ENCODE results near the gene VPS11.
"Not testable (repeated sequence)": the region's sequence is repeated elsewhere in the genome, so short reads cannot be mapped to it uniquely, and the experiment has no call there.

Gene VPS11

DNA sequence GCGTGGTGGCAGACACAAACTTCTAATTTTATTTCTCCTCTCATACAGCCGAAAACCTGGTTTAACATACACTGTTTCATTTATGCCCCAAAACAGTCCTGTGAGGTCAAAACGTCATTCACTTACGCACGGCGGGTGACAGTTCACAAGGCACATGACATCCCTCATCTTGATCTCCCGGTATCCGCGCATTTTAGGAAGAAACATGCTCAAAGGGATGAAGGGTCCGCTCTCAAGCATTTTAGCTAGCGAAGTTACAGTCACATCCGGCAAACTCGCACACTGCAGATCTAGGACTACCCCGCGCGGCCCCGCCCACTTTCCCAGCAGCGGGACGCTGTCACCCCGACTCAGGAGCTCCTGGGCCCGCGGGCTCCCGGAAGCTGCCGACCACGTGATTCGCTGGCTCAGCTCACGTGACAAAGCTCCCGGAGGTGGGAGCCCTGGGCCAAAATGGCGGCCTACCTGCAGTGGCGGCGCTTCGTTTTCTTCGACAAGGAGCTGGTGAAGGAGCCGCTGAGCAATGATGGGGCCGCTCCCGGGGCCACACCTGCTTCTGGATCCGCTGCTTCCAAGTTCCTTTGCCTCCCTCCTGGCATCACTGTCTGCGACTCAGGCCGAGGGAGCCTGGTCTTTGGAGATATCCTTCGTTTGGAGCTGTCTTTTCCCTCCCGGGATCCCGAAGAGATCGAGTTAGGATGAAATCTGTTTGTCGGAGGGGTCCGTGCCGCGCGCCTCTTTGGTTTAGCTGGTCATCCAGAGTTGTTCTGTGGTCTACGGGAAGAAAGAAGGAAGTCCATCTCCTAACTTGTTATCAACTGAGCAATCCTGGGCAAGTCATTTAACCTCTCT is at the start of gene VPS11:
Gene VPS11 (plus strand): TSS at position 448 of the 852 bp plus-strand sequence. CDS start 6 bp downstream, at position 454.
- peak; percentile 87 for DNase-seq

- peak; percentile 95 for DNase-seq
These were observed 49.3 kb upstream of the VPS11 start, which contains the start of the genes RPS25 and TRAPPC4 for GRCh38 chr11:119018074-119018938. Gene RPS25 (minus strand): TSS chr11:119018343. CDS start chr11:119018284, 59 bp downstream. Gene TRAPPC4 (plus strand): TSS chr11:119018766. CDS start chr11:119018796, 30 bp downstream.

GRCh38 chr11:119019996-119020395 is 47.6 kb upstream of the VPS11 start:
- no peak for DNase-seq

DNA sequence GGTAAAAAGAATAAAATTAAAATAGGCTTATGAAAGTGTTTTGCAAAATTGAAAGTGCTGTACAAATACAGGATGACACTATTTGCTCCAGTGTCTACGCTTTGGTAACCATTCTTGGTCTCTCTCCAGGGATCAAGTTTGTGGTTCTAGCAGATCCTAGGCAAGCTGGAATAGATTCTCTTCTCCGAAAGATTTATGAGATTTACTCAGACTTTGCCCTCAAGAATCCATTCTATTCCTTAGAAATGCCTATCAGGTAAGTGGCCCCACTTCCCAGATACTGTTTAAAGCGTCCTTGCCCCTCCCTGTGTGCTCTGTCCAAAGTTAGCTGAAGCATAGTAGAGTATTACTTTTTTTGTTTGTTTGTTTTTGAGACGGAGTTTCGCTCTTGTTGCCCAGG is 46.0 kb upstream of the VPS11 start:
- no peak for DNase-seq

DNA sequence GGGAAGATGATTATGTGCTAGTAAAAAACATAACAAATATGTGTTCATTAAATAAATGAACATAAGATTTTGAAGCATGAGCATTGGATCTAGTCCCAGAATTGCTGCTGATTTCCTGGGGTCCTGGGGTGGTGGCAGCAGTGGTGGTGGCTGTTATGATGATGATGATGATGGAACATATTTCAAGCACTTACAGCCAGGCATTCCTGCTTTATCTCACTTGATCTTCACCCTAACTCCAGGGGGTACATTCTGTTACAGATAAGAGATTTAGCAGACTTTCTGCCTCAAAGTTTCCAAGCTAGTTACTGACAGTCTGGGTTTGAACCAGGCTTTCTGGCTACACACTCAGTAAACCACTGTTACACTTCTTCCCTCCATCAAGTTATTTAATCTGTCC is 43.9 kb upstream of the VPS11 start:
- no peak for DNase-seq

- DNase-seq = no peak
These were observed 43.1 kb upstream of the VPS11 start for GRCh38 chr11:119024430-119025098.

DNA sequence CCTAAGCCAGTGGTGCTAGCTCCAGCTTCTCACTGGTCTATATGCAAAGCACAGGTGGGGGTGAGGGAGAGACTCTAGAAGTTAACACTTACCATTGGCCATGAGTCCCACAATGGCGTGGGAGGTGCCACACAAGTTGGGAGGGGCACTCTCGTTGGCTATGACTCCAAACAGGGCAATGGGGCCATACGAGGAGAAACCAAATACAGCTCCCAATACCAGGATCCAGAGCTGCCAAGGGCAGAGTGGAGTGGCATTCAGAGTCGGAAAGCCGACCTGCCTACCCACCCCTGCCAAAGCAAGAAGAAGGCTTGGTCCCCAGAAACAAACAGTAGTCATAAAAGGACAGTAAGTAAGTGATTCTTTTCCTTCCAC is 42.5 kb upstream of the VPS11 start:
- DNase-seq = no peak

DNA sequence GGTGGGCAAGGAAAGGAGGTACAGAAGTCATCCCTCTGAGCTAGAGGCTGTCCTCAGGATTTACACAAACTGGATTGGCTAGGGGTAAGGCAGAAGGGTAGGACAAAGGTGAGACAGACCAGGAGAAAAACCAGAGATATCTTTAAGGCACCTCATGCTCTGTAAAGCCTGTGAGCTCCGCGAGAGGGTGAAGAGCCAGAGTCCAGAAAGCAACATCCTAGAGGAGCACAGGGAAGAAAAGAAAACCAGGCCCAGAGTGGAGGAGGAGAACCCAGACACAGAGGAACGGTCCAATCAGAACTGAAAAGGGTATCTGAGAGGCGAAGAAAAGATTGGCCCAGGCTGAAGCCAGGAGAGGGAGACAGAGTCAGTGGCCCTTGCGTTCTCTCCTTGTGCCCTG is 42.1 kb upstream of the VPS11 start:
- no peak for DNase-seq

- DNase-seq = no peak
These were observed 41.4 kb upstream of the VPS11 start for GRCh38 chr11:119025978-119026766.

GRCh38 chr11:119026970-119027369 is 40.6 kb upstream of the VPS11 start:
- no peak for DNase-seq

- no peak for DNase-seq
These were observed 39.9 kb upstream of the VPS11 start for GRCh38 chr11:119027561-119028345.

GRCh38 chr11:119028346-119029068 is 39.1 kb upstream of the VPS11 start:
- DNase-seq = no peak

GRCh38 chr11:119029069-119029339 is 38.6 kb upstream of the VPS11 start:
- DNase-seq = no peak

- peak; percentile 5 for DNase-seq
These were observed 38.1 kb upstream of the VPS11 start for GRCh38 chr11:119029340-119030028.

DNA sequence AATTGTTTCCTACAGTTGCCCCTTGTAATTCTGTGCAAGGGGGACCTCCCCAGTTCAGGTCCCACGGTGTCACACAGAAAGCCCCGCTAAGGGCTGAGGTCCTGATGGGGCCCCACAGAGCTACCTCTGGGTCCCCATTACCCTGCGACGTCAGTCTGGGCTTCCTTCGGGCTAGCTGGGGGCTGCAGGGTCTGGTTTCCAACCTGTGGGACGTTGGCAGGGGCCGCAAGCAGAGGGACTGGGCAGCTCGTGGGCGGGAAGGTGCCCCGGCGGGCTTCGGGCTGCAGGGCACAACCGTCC is 37.6 kb upstream of the VPS11 start:
- DNase-seq = no peak

DNA sequence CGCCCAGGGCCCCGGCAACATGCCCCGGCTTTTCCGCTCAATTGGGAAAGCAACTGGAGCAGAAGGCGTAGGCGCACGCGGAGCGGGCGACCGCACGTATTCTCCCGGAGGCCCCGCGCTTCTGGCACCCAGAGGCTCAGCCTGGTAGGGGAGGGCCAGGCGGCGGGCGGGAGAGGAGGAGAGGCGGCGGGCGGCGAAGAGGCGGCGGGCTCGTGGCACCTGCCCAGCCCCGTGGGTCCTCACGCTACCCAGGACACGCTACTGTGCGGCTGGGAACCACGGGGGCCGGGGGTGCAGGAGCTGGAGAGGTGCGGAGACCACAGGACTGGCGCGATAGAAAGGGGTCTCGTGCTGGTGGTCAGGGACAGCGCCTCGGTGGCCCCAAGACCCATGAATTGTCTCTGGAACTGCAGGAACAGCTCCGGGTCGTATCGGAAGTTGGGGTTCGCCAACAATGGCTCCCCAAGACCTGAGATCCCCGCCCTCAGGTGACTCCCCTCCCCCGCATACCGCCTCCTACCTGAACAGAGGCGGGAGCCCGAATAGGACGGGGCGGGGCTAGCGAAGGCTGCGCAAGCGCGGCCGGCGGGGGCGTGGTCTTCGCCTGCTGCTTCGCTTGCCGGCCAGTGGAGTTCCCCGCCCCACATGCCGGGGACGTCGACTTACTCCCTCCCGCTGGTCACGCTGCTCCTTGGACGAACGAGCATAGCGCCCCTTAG is 37.1 kb upstream of the VPS11 start, which contains the start of gene SLC37A4:
Gene SLC37A4 (minus strand): TSS at position 549 of the 719 bp plus-strand sequence.
- peak; percentile 98 for DNase-seq

DNA sequence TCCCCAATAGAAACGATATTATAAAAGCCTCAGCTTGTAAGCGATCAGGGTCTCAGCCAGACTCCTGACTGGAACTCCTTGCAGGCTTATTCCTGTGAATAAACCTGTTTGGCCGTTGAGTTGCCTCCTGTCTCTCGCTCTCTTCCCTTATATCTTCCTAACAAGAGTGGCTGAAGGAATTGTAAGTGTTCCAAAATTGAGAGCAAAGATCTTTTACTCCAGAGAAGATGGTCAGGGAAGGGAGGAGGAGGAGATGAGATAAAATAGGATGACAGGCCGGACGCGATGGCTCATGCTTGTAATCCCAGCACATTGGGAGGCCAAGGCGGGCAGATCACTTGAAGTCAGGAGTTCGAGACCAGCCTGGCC is 35.7 kb upstream of the VPS11 start:
- no peak for DNase-seq

DNA sequence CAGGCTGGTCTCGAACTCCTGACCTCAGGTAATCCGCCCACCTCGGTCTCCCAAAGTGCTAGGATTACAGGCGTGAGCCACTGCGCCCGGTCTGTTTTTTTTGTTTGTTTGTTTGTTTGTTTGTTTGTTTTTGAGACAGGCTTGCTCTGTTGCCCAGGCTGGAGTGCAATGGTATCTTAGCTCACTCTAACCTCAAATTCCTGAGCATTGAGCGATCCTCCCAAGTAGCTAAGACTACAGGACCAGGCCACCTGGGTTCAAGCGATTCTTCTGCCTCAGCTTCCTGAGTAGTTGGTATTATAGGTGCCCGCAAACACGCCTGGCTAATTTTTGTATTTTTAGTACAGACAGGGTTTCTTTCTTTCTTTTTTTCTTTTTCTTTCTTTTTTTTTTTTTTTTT is 34.2 kb upstream of the VPS11 start:
- DNase-seq = not testable (repeated sequence)

GRCh38 chr11:119034813-119035212 is 32.8 kb upstream of the VPS11 start:
- DNase-seq = no peak

- no peak for DNase-seq
These were observed 28.7 kb upstream of the VPS11 start for GRCh38 chr11:119038884-119039283.

Data from GDM1 (cell line).